ENCODE measurements around the gene ST8SIA5. TPM values are rescaled to one million over a fixed set of nuclear protein-coding genes. Genes with fewer than 3 reads are reported as not detected.

Gene ST8SIA5
- polyA plus RNA-seq, 1 of the 3 experiments (the other 2 are of a cell fraction): 0.08 TPM

DNA sequence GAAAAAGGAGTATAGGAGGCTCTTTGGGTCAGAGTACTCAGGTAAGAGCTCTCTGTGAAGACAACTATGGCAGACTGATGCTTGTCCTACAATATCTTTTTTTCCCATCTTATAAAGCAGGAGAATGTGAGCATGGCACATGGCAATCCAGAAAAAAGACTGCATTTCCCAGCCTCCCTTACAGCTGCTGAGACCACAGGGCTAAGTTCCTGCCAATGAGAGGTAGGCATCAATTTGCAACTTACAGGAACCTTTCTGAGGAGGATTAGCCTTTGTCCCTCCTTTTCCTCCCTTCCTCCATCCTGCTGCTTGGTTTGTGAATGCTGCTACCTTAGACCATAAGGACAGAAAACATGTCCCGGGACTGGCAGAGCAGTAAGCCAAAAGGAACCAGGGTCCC, 37.8 kb upstream of the ST8SIA5 start:
- TF ChIP-seq TCF12 (IDR thresholded peaks at IDR 0.05): no peak
- no peak for TF ChIP-seq SIN3A (IDR thresholded peaks at IDR 0.05; ENCODE audit: borderline replicate concordance, low read depth, low read length)
- TF ChIP-seq FOSL2 (IDR thresholded peaks at IDR 0.05; ENCODE audit: borderline replicate concordance, low read depth): no peak
- TF ChIP-seq RCOR1 (IDR thresholded peaks at IDR 0.05; ENCODE audit: low read length): no peak
- TF ChIP-seq, protein P1, sequence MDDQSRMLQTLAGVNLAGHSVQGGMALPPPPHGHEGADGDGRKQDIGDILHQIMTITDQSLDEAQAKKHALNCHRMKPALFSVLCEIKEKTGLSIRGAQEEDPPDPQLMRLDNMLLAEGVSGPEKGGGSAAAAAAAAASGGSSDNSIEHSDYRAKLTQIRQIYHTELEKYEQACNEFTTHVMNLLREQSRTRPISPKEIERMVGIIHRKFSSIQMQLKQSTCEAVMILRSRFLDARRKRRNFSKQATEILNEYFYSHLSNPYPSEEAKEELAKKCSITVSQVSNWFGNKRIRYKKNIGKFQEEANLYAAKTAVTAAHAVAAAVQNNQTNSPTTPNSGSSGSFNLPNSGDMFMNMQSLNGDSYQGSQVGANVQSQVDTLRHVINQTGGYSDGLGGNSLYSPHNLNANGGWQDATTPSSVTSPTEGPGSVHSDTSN (IDR thresholded peaks at IDR 0.05): no peak
- TF ChIP-seq RFX5 (IDR thresholded peaks at IDR 0.05; ENCODE audit: low read length): no peak
- TF ChIP-seq NFIC (IDR thresholded peaks at IDR 0.05; ENCODE audit: borderline replicate concordance): no peak
- TF ChIP-seq, protein P2, sequence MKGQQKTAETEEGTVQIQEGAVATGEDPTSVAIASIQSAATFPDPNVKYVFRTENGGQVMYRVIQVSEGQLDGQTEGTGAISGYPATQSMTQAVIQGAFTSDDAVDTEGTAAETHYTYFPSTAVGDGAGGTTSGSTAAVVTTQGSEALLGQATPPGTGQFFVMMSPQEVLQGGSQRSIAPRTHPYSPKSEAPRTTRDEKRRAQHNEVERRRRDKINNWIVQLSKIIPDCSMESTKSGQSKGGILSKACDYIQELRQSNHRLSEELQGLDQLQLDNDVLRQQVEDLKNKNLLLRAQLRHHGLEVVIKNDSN (IDR thresholded peaks at IDR 0.05; ENCODE audit: borderline replicate concordance, low read depth): no peak
- TF ChIP-seq RXRA (IDR thresholded peaks at IDR 0.05; ENCODE audit: borderline replicate concordance, low read depth): no peak
- no peak for TF ChIP-seq SMC3 (IDR thresholded peaks at IDR 0.05; ENCODE audit: low read depth, low read length)
- TF ChIP-seq TEAD4 (IDR thresholded peaks at IDR 0.05; ENCODE audit: borderline replicate concordance, insufficient read depth): no peak
- no peak for TF ChIP-seq NRF1 (IDR thresholded peaks at IDR 0.05; ENCODE audit: low read depth, low read length)
- TF ChIP-seq, protein P3, sequence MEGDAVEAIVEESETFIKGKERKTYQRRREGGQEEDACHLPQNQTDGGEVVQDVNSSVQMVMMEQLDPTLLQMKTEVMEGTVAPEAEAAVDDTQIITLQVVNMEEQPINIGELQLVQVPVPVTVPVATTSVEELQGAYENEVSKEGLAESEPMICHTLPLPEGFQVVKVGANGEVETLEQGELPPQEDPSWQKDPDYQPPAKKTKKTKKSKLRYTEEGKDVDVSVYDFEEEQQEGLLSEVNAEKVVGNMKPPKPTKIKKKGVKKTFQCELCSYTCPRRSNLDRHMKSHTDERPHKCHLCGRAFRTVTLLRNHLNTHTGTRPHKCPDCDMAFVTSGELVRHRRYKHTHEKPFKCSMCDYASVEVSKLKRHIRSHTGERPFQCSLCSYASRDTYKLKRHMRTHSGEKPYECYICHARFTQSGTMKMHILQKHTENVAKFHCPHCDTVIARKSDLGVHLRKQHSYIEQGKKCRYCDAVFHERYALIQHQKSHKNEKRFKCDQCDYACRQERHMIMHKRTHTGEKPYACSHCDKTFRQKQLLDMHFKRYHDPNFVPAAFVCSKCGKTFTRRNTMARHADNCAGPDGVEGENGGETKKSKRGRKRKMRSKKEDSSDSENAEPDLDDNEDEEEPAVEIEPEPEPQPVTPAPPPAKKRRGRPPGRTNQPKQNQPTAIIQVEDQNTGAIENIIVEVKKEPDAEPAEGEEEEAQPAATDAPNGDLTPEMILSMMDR (IDR thresholded peaks at IDR 0.05): no peak
- no peak for TF ChIP-seq RAD21 (IDR thresholded peaks at IDR 0.05; ENCODE audit: low read length)
- no peak for TF ChIP-seq TAF1 (IDR thresholded peaks at IDR 0.05; ENCODE audit: borderline replicate concordance, low read depth, low read length)
- no peak for TF ChIP-seq GABPA (IDR thresholded peaks at IDR 0.05; ENCODE audit: low read depth)
- H3K79me2 ChIP-seq (ENCODE audit: insufficient read depth): no peaks in the 10 kb centered on the region
- H4K20me1 ChIP-seq (ENCODE audit: insufficient read depth): no peaks in the 10 kb centered on the region
- H3K9me2 ChIP-seq: no peaks in the 10 kb centered on the region
- H3K27ac ChIP-seq (ENCODE audit: low read depth in 2 of 2, low read length in 1 of 2): no peak overlapping the region
- no peak overlapping the region for H3K9ac ChIP-seq
- no peak overlapping the region for H3K4me3 ChIP-seq (ENCODE audit: low read depth in 2 of 2, low read length in 1 of 2)
- ChIA-PET CTCF (interaction anchor here (0.9 kb wide), 1 partner anchor 12 kb away, joined by 3 read pairs; no protein-coding TSS in a partner anchor), POLR2A (no interaction called here)
- WGBS (ENCODE audit: low lambda C conversion rate): 100% methylated on average over 1 of the region's 1 CpG
- H3K9me3 ChIP-seq: no peaks in the 10 kb centered on the region
- H3K4me1 ChIP-seq (ENCODE audit: control insufficient read depth in 1 of 2, insufficient read depth in 2 of 2, low read depth in 1 of 2, low read length in 1 of 2): no peaks in the 10 kb centered on the region; a peak in 1 of 4 replicates
- H3K27me3 ChIP-seq (ENCODE audit: insufficient read depth): no peaks in the 10 kb centered on the region
- no peak for DNase-seq
- peaks cover 5% of the 10 kb centered on the region for H3F3A ChIP-seq (replicated peaks; ENCODE audit: insufficient read depth)
- H3K36me3 ChIP-seq (replicated peaks in 1 of 2; ENCODE audit: control insufficient read depth in 1 of 2, insufficient read depth in 2 of 2, low read length in 1 of 2): no peaks in the 10 kb centered on the region
- H3K4me2 ChIP-seq: no peak overlapping the region
- no peak overlapping the region for H2AFZ ChIP-seq (ENCODE audit: low read depth)

DNA sequence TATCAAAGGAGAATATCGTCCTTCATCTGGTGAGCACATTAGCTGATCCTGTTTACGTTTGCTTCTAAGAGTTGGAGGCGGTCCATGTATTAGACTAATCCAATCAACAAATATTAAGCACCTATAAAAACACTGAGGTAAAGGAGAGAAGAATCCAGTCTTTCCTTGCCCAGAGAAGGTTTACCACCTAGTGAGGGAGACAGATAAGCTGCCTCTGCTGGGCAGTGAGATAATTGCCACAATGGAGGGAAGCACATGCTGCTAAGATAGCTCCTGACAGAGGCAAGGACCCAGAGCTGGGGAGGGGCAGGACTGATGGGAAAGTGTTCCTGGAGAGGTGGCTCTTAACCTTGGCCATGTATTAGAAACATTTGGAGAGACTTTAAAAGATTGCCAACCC, 36.7 kb upstream of the ST8SIA5 start:
- Histone ChIP-seq H3F3A (replicated peaks; ENCODE audit: insufficient read depth) (peaks cover 5% of the 10 kb centered on the region), H3K27ac (ENCODE audit: low read depth in 2 of 2, low read length in 1 of 2) (no peak overlapping the region), H2AFZ (ENCODE audit: low read depth) (no peak overlapping the region), H3K4me2 (no peak overlapping the region), H3K9me3 (no peaks in the 10 kb centered on the region), H3K9ac (no peak overlapping the region), H3K27me3 (ENCODE audit: insufficient read depth) (no peaks in the 10 kb centered on the region), H3K4me1 (ENCODE audit: control insufficient read depth in 1 of 2, insufficient read depth in 2 of 2, low read depth in 1 of 2, low read length in 1 of 2) (no peaks in the 10 kb centered on the region; a peak in 1 of 4 replicates), H3K9me2 (no peaks in the 10 kb centered on the region), H3K79me2 (ENCODE audit: insufficient read depth) (no peaks in the 10 kb centered on the region), H4K20me1 (ENCODE audit: insufficient read depth) (no peaks in the 10 kb centered on the region), H3K36me3 (replicated peaks in 1 of 2; ENCODE audit: control insufficient read depth in 1 of 2, insufficient read depth in 2 of 2, low read length in 1 of 2) (no peaks in the 10 kb centered on the region), H3K4me3 (ENCODE audit: low read depth in 2 of 2, low read length in 1 of 2) (no peak overlapping the region)
- DNase-seq: no peak
- ChIA-PET CTCF (interaction anchor here (0.8 to 1.0 kb wide), 2 partner anchors 23 to 50 kb away, joined by 3 read pairs; no protein-coding TSS in a partner anchor), POLR2A (no interaction called here)
- WGBS (ENCODE audit: low lambda C conversion rate): 96% methylated on average over 3 of the region's 3 CpGs
- TF ChIP-seq, protein P1 (IDR thresholded peaks at IDR 0.05): no peak
- TF ChIP-seq ELF1 (IDR thresholded peaks at IDR 0.05) (no peak), RFX5 (IDR thresholded peaks at IDR 0.05; ENCODE audit: low read length) (no peak), GATA2 (CRISPR knock-in tag; IDR thresholded peaks at IDR 0.05) (no peak), MEF2A (IDR thresholded peaks at IDR 0.05; ENCODE audit: borderline replicate concordance, low read depth) (no peak)
- TF ChIP-seq, protein P4, sequence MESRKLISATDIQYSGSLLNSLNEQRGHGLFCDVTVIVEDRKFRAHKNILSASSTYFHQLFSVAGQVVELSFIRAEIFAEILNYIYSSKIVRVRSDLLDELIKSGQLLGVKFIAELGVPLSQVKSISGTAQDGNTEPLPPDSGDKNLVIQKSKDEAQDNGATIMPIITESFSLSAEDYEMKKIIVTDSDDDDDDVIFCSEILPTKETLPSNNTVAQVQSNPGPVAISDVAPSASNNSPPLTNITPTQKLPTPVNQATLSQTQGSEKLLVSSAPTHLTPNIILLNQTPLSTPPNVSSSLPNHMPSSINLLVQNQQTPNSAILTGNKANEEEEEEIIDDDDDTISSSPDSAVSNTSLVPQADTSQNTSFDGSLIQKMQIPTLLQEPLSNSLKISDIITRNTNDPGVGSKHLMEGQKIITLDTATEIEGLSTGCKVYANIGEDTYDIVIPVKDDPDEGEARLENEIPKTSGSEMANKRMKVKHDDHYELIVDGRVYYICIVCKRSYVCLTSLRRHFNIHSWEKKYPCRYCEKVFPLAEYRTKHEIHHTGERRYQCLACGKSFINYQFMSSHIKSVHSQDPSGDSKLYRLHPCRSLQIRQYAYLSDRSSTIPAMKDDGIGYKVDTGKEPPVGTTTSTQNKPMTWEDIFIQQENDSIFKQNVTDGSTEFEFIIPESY (IDR thresholded peaks at IDR 0.05; ENCODE audit: borderline replicate concordance, low read depth): no peak
- TF ChIP-seq, protein P2 (IDR thresholded peaks at IDR 0.05; ENCODE audit: borderline replicate concordance, low read depth): no peak
- TF ChIP-seq, protein P5, sequence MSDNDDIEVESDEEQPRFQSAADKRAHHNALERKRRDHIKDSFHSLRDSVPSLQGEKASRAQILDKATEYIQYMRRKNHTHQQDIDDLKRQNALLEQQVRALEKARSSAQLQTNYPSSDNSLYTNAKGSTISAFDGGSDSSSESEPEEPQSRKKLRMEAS (IDR thresholded peaks at IDR 0.05; ENCODE audit: low read depth): no peak

All from SK-N-SH (cell line).